Activated T-helper 17 cell treated with anti-CD3 and anti-CD28 coated beads, Interleukin-2, amount 50 U/mL, for 72 hours (primary cell): ENCODE measurements around the gene DLGAP1. TPM values are rescaled to one million over a fixed set of nuclear protein-coding genes. Genes with fewer than 3 reads are reported as not detected.

ENCODE experiments used
- ATAC-seq: fragments of 150-1000 bp; cut with Tn5 transposase; replicated peaks from 2 replicates; pipeline ENCODE4 v1.10.0; 2021; ENCODE audit warnings: mild to moderate bottlenecking, moderate library complexity
- H3K27ac Mint-ChIP-seq: one replicate; pipeline ENCODE4 v1.8.0; 2022; ENCODE audit warnings: mixed read lengths
- H3K27me3 Mint-ChIP-seq: one replicate; pipeline ENCODE4 v1.8.0; 2022; ENCODE audit warnings: mixed read lengths
- H3K36me3 Mint-ChIP-seq: one replicate; pipeline ENCODE4 v1.8.0; 2022; ENCODE audit warnings: low read depth, mild to moderate bottlenecking, mixed read lengths
- H3K4me1 Mint-ChIP-seq: one replicate; pipeline ENCODE4 v1.8.0; 2022; ENCODE audit warnings: mixed read lengths
- H3K4me3 Mint-ChIP-seq: one replicate; pipeline ENCODE4 v1.8.0; 2022; ENCODE audit warnings: mild to moderate bottlenecking, mixed read lengths
- H3K9me3 Mint-ChIP-seq: one replicate; pipeline ENCODE4 v1.8.0; 2022; ENCODE audit warnings: mixed read lengths
- total RNA-seq, 2 donors: library from RNA; stranded (reverse); gene quantifications; one replicate each; pipeline ENCODE4 v1.2.3, GENCODE V29; 2022

The DLGAP1 gene
- total RNA-seq, 2 donors from 2014 or later, result 1.1 to 1.2 TPM

- no peaks in the 10 kb centered on the region for H3K4me1 Mint-ChIP-seq
- no peak overlapping the region for H3K27ac Mint-ChIP-seq
- peaks cover 20% of the 10 kb centered on the region for H3K27me3 Mint-ChIP-seq
- H3K36me3 Mint-ChIP-seq, result no peaks in the 10 kb centered on the region
- no peak for ATAC-seq
- no peak overlapping the region for H3K4me3 Mint-ChIP-seq
- no peaks in the 10 kb centered on the region for H3K9me3 Mint-ChIP-seq
Observed at GRCh38 chr18:3920832-3921231, 534.3 kb downstream of the DLGAP1 start.

- no peak for ATAC-seq
- H3K27me3 Mint-ChIP-seq, result peaks cover 20% of the 10 kb centered on the region
- H3K4me3 Mint-ChIP-seq, result no peak overlapping the region
- H3K9me3 Mint-ChIP-seq, result no peaks in the 10 kb centered on the region
- no peak overlapping the region for H3K27ac Mint-ChIP-seq
- no peaks in the 10 kb centered on the region for H3K4me1 Mint-ChIP-seq
- no peaks in the 10 kb centered on the region for H3K36me3 Mint-ChIP-seq
Observed at GRCh38 chr18:3919396-3920061, 535.6 kb downstream of the DLGAP1 start.

- peaks cover 9% of the 10 kb centered on the region for H3K27me3 Mint-ChIP-seq
- H3K27ac Mint-ChIP-seq, result no peak overlapping the region
- no peak overlapping the region for H3K4me3 Mint-ChIP-seq
- no peaks in the 10 kb centered on the region for H3K36me3 Mint-ChIP-seq
- no peaks in the 10 kb centered on the region for H3K9me3 Mint-ChIP-seq
- ATAC-seq, result no peak
- no peaks in the 10 kb centered on the region for H3K4me1 Mint-ChIP-seq
Observed at GRCh38 chr18:3916082-3916481, 539.0 kb downstream of the DLGAP1 start.

- Mint-ChIP-seq H3K4me1 (no peaks in the 10 kb centered on the region), H3K4me3 (no peak overlapping the region), H3K27ac (no peak overlapping the region), H3K27me3 (peaks cover 9% of the 10 kb centered on the region), H3K9me3 (no peaks in the 10 kb centered on the region), H3K36me3 (no peaks in the 10 kb centered on the region)
- ATAC-seq, result no peak
Observed at GRCh38 chr18:3914833-3915610, 540.1 kb downstream of the DLGAP1 start.

GRCh38 chr18:3914109-3914508 lies 541.0 kb downstream of the DLGAP1 start:
- peaks cover 9% of the 10 kb centered on the region for H3K27me3 Mint-ChIP-seq
- no peaks in the 10 kb centered on the region for H3K4me1 Mint-ChIP-seq
- no peak overlapping the region for H3K27ac Mint-ChIP-seq
- H3K9me3 Mint-ChIP-seq, result no peaks in the 10 kb centered on the region
- H3K4me3 Mint-ChIP-seq, result no peak overlapping the region
- ATAC-seq, result no peak
- no peaks in the 10 kb centered on the region for H3K36me3 Mint-ChIP-seq

GRCh38 chr18:3912705-3913104 lies 542.4 kb downstream of the DLGAP1 start:
- peaks cover 9% of the 10 kb centered on the region for H3K27me3 Mint-ChIP-seq
- no peaks in the 10 kb centered on the region for H3K4me1 Mint-ChIP-seq
- no peak for ATAC-seq
- H3K27ac Mint-ChIP-seq, result no peak overlapping the region
- H3K4me3 Mint-ChIP-seq, result no peak overlapping the region
- H3K36me3 Mint-ChIP-seq, result no peaks in the 10 kb centered on the region
- no peaks in the 10 kb centered on the region for H3K9me3 Mint-ChIP-seq

- no peaks in the 10 kb centered on the region for H3K4me1 Mint-ChIP-seq
- H3K36me3 Mint-ChIP-seq, result no peaks in the 10 kb centered on the region
- peaks cover 1% of the 10 kb centered on the region for H3K27me3 Mint-ChIP-seq
- H3K4me3 Mint-ChIP-seq, result no peak overlapping the region
- no peaks in the 10 kb centered on the region for H3K9me3 Mint-ChIP-seq
- H3K27ac Mint-ChIP-seq, result no peak overlapping the region
- ATAC-seq, result no peak
Observed at GRCh38 chr18:3911413-3911812, 543.7 kb downstream of the DLGAP1 start.

- H3K4me1 Mint-ChIP-seq, result no peaks in the 10 kb centered on the region
- no peaks in the 10 kb centered on the region for H3K9me3 Mint-ChIP-seq
- no peak for ATAC-seq
- no peak overlapping the region for H3K4me3 Mint-ChIP-seq
- H3K36me3 Mint-ChIP-seq, result no peaks in the 10 kb centered on the region
- H3K27me3 Mint-ChIP-seq, result no peaks in the 10 kb centered on the region
- H3K27ac Mint-ChIP-seq, result no peak overlapping the region
Observed at GRCh38 chr18:3910512-3910911, 544.6 kb downstream of the DLGAP1 start.

GRCh38 chr18:3907955-3908354 lies 547.2 kb downstream of the DLGAP1 start:
- no peak for ATAC-seq
- Mint-ChIP-seq H3K4me3 (no peak overlapping the region), H3K36me3 (no peaks in the 10 kb centered on the region), H3K27ac (no peak overlapping the region), H3K9me3 (no peaks in the 10 kb centered on the region), H3K27me3 (peaks cover under 1% of the 10 kb centered on the region), H3K4me1 (no peaks in the 10 kb centered on the region)

- H3K36me3 Mint-ChIP-seq, result no peaks in the 10 kb centered on the region
- H3K4me3 Mint-ChIP-seq, result no peak overlapping the region
- no peak for ATAC-seq
- no peaks in the 10 kb centered on the region for H3K9me3 Mint-ChIP-seq
- no peaks in the 10 kb centered on the region for H3K4me1 Mint-ChIP-seq
- H3K27me3 Mint-ChIP-seq, result peaks cover 9% of the 10 kb centered on the region
- no peak overlapping the region for H3K27ac Mint-ChIP-seq
Observed at GRCh38 chr18:3906116-3906750, 548.9 kb downstream of the DLGAP1 start.

GRCh38 chr18:3903337-3903736 lies 551.8 kb downstream of the DLGAP1 start:
- H3K4me1 Mint-ChIP-seq, result no peaks in the 10 kb centered on the region
- no peaks in the 10 kb centered on the region for H3K36me3 Mint-ChIP-seq
- peaks cover 16% of the 10 kb centered on the region for H3K27me3 Mint-ChIP-seq
- no peak overlapping the region for H3K4me3 Mint-ChIP-seq
- ATAC-seq, result no peak
- no peak overlapping the region for H3K27ac Mint-ChIP-seq
- H3K9me3 Mint-ChIP-seq, result no peaks in the 10 kb centered on the region

- no peak overlapping the region for H3K4me3 Mint-ChIP-seq
- H3K9me3 Mint-ChIP-seq, result no peaks in the 10 kb centered on the region
- no peaks in the 10 kb centered on the region for H3K4me1 Mint-ChIP-seq
- H3K27me3 Mint-ChIP-seq, result peaks cover 16% of the 10 kb centered on the region
- no peaks in the 10 kb centered on the region for H3K36me3 Mint-ChIP-seq
- H3K27ac Mint-ChIP-seq, result no peak overlapping the region
- ATAC-seq, result no peak
Observed at GRCh38 chr18:3902676-3903075, 552.4 kb downstream of the DLGAP1 start.

GRCh38 chr18:3901811-3902210 lies 553.3 kb downstream of the DLGAP1 start:
- no peaks in the 10 kb centered on the region for H3K4me1 Mint-ChIP-seq
- peaks cover 16% of the 10 kb centered on the region for H3K27me3 Mint-ChIP-seq
- no peak overlapping the region for H3K27ac Mint-ChIP-seq
- no peaks in the 10 kb centered on the region for H3K36me3 Mint-ChIP-seq
- no peak overlapping the region for H3K4me3 Mint-ChIP-seq
- no peaks in the 10 kb centered on the region for H3K9me3 Mint-ChIP-seq
- ATAC-seq, result no peak

GRCh38 chr18:3901042-3901441 lies 554.1 kb downstream of the DLGAP1 start:
- Mint-ChIP-seq H3K27ac (no peak overlapping the region), H3K4me1 (no peaks in the 10 kb centered on the region), H3K27me3 (peaks cover 16% of the 10 kb centered on the region), H3K36me3 (no peaks in the 10 kb centered on the region), H3K4me3 (no peak overlapping the region), H3K9me3 (no peaks in the 10 kb centered on the region)
- no peak for ATAC-seq

GRCh38 chr18:3900327-3900726 lies 554.8 kb downstream of the DLGAP1 start:
- Mint-ChIP-seq H3K4me1 (no peaks in the 10 kb centered on the region), H3K36me3 (no peaks in the 10 kb centered on the region), H3K9me3 (no peaks in the 10 kb centered on the region), H3K4me3 (no peak overlapping the region), H3K27me3 (peaks cover 16% of the 10 kb centered on the region), H3K27ac (no peak overlapping the region)
- ATAC-seq, result no peak
